ENCODE measurements around the gene LYRM1. TPM values are rescaled to one million over a fixed set of nuclear protein-coding genes. Genes with fewer than 3 reads are reported as not detected.
"Not testable (repeated sequence)": the region's sequence is repeated elsewhere in the genome, so short reads cannot be mapped to it uniquely, and the experiment has no call there.

The LYRM1 gene
- total RNA-seq, 1 donor from 2014 or later = 24.1 TPM

DNA sequence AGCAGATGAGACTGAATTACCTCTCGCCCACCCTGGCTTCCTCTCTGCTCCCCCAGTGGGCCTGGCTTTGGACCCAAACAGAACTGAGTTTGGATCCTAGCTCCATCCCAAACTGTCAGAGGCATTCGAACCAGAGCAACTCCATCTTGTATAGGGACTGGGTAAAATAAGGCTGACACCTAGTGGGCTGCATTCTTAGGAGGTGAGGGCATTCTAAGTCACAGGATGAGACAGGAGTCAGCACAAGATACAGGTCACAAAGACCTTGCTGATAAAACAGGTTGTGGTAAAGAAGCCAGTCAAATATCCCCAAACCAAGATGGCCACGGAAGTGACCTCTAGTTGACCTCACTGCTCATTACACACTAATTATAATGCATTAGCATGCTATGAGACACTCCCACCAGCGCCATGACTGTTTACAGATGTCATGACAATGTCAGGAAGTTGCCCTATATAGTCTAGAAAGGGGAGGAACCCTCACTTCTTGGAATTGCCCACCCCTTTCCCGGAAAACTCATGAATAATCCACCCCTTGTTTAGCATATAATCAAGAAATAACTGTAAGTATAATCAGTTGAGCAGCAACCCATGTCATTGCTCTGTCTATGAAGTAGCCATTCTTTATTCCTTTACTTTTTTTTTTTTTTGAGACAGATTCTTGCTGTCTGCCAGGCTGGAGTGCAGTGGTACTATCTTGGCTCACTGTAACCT is 44.4 kb downstream of the LYRM1 start:
- Histone ChIP-seq H4K20me1 (ENCODE audit: insufficient read depth, low read length) (no peaks in the 10 kb centered on the region), H3K9me3 (ENCODE audit: insufficient read depth, low read depth, low read length) (no peaks in the 10 kb centered on the region), H3K9ac (ENCODE audit: low read length) (no peak overlapping the region), H2AFZ (ENCODE audit: low read depth, low read length) (no peak overlapping the region), H3K36me3 (ENCODE audit: insufficient read depth, low read length) (no peaks in the 10 kb centered on the region), H3K4me1 (ENCODE audit: insufficient read depth, low read length) (no peaks in the 10 kb centered on the region), H3K4me3 (ENCODE audit: insufficient read depth, low read depth, low read length) (no peak overlapping the region), H3K27ac (ENCODE audit: low read depth, low read length) (no peak overlapping the region), H3K27me3 (ENCODE audit: insufficient read depth, low read length) (no peaks in the 10 kb centered on the region), H3K79me2 (ENCODE audit: insufficient read depth, low read length) (no peaks in the 10 kb centered on the region), H3K4me2 (ENCODE audit: low read length) (no peak overlapping the region)
- FAIRE-seq = no peak
- H3K27me3 Mint-ChIP-seq (ENCODE audit: low read depth, unreplicated experiment) = peaks cover 6% of the 10 kb centered on the region
- no peaks in the 10 kb centered on the region for H3K4me1 Mint-ChIP-seq (ENCODE audit: low read depth, unreplicated experiment)
- no peak overlapping the region for H3K4me3 Mint-ChIP-seq (ENCODE audit: unreplicated experiment)
- no peak overlapping the region for H3K27ac Mint-ChIP-seq (ENCODE audit: unreplicated experiment)
- no peaks in the 10 kb centered on the region for H3K36me3 Mint-ChIP-seq (ENCODE audit: low read depth, unreplicated experiment)
- no peak for TF ChIP-seq EZH2 (IDR thresholded peaks at IDR 0.05; ENCODE audit: insufficient read depth, low read length)
- TF ChIP-seq, protein P1, sequence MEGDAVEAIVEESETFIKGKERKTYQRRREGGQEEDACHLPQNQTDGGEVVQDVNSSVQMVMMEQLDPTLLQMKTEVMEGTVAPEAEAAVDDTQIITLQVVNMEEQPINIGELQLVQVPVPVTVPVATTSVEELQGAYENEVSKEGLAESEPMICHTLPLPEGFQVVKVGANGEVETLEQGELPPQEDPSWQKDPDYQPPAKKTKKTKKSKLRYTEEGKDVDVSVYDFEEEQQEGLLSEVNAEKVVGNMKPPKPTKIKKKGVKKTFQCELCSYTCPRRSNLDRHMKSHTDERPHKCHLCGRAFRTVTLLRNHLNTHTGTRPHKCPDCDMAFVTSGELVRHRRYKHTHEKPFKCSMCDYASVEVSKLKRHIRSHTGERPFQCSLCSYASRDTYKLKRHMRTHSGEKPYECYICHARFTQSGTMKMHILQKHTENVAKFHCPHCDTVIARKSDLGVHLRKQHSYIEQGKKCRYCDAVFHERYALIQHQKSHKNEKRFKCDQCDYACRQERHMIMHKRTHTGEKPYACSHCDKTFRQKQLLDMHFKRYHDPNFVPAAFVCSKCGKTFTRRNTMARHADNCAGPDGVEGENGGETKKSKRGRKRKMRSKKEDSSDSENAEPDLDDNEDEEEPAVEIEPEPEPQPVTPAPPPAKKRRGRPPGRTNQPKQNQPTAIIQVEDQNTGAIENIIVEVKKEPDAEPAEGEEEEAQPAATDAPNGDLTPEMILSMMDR (IDR thresholded peaks at IDR 0.05; ENCODE audit: insufficient read depth, low read depth, low read length) = no peak
- DNase-seq (ENCODE audit: low read depth) = peak; percentile 57
- no peaks in the 10 kb centered on the region for H3K9me3 Mint-ChIP-seq (ENCODE audit: unreplicated experiment)

DNA sequence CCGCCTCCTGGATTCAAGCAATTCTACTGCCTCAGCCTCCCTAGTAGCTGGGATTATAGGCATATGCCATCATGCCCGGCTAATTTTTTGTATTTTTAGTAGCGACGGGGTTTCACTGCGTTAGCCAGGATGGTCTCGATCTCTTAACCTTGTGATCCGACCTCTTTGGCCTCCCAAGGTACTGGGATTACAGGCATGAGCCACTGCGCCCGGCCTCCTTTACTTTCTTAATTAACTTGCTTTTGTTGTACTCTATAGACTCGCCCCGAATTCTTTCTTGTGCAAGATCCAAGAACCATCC is 45.0 kb downstream of the LYRM1 start:
- not testable (repeated sequence) for DNase-seq (ENCODE audit: low read depth); H3K4me3 ChIP-seq (ENCODE audit: insufficient read depth, low read depth, low read length); H3K27ac Mint-ChIP-seq (ENCODE audit: unreplicated experiment); H3K27me3 ChIP-seq (ENCODE audit: insufficient read depth, low read length); H3K79me2 ChIP-seq (ENCODE audit: insufficient read depth, low read length); H3K36me3 ChIP-seq (ENCODE audit: insufficient read depth, low read length); H3K9me3 Mint-ChIP-seq (ENCODE audit: unreplicated experiment); H3K4me1 Mint-ChIP-seq (ENCODE audit: low read depth, unreplicated experiment); FAIRE-seq; H3K36me3 Mint-ChIP-seq (ENCODE audit: low read depth, unreplicated experiment); H4K20me1 ChIP-seq (ENCODE audit: insufficient read depth, low read length); H3K9ac ChIP-seq (ENCODE audit: low read length); H3K27me3 Mint-ChIP-seq (ENCODE audit: low read depth, unreplicated experiment); H2AFZ ChIP-seq (ENCODE audit: low read depth, low read length); H3K9me3 ChIP-seq (ENCODE audit: insufficient read depth, low read depth, low read length); H3K4me3 Mint-ChIP-seq (ENCODE audit: unreplicated experiment); H3K27ac ChIP-seq (ENCODE audit: low read depth, low read length); H3K4me2 ChIP-seq (ENCODE audit: low read length); H3K4me1 ChIP-seq (ENCODE audit: insufficient read depth, low read length)

DNA sequence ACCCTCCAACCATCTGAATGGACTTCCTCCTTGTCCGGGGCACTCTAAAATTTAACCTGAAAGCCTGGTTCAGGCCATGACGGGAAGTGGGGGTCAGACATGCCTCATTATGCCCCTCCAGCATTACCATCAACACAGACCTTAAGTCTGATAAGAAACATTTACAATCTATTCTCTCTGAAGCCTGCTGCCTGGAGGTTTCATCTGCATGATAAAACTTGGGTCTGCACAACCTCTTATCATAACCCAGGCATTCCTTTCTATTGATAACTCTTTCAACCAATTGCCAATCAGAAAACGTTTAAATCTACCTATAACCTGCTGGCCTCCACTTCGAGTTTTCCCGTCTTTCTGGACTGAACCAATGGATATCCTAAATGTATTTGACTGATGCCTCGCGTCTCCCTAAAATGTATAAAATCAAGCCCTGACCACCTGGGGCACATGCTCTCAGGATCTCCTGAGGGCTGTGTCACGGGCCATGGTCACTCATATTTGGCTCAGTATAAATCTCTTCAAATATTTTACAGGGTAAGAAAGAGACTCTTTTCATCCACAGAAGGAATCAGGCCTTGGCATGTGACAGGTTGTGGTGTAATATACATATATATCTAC is 45.6 kb downstream of the LYRM1 start:
- no peak for FAIRE-seq
- TF ChIP-seq EZH2 (IDR thresholded peaks at IDR 0.05; ENCODE audit: insufficient read depth, low read length) = no peak
- TF ChIP-seq, protein P1 (IDR thresholded peaks at IDR 0.05; ENCODE audit: insufficient read depth, low read depth, low read length) = no peak
- no peaks in the 10 kb centered on the region for H3K4me1 Mint-ChIP-seq (ENCODE audit: low read depth, unreplicated experiment)
- no peaks in the 10 kb centered on the region for H3K9me3 Mint-ChIP-seq (ENCODE audit: unreplicated experiment)
- H3K27ac Mint-ChIP-seq (ENCODE audit: unreplicated experiment) = no peak overlapping the region
- no peak overlapping the region for H3K4me2 ChIP-seq (ENCODE audit: low read length)
- no peak for DNase-seq (ENCODE audit: low read depth)
- H3K4me3 ChIP-seq (ENCODE audit: insufficient read depth, low read depth, low read length) = no peak overlapping the region
- peaks cover 6% of the 10 kb centered on the region for H3K27me3 Mint-ChIP-seq (ENCODE audit: low read depth, unreplicated experiment)
- no peaks in the 10 kb centered on the region for H3K79me2 ChIP-seq (ENCODE audit: insufficient read depth, low read length)
- H4K20me1 ChIP-seq (ENCODE audit: insufficient read depth, low read length) = no peaks in the 10 kb centered on the region
- H3K9ac ChIP-seq (ENCODE audit: low read length) = no peak overlapping the region
- no peak overlapping the region for H3K27ac ChIP-seq (ENCODE audit: low read depth, low read length)
- H3K9me3 ChIP-seq (ENCODE audit: insufficient read depth, low read depth, low read length) = no peaks in the 10 kb centered on the region
- H2AFZ ChIP-seq (ENCODE audit: low read depth, low read length) = no peak overlapping the region
- H3K27me3 ChIP-seq (ENCODE audit: insufficient read depth, low read length) = no peaks in the 10 kb centered on the region
- H3K4me3 Mint-ChIP-seq (ENCODE audit: unreplicated experiment) = no peak overlapping the region
- no peaks in the 10 kb centered on the region for H3K36me3 ChIP-seq (ENCODE audit: insufficient read depth, low read length)
- H3K36me3 Mint-ChIP-seq (ENCODE audit: low read depth, unreplicated experiment) = no peaks in the 10 kb centered on the region
- H3K4me1 ChIP-seq (ENCODE audit: insufficient read depth, low read length) = no peaks in the 10 kb centered on the region
